ENCODE results near the gene CDH5.
"Not testable (repeated sequence)": the region's sequence is repeated elsewhere in the genome, so short reads cannot be mapped to it uniquely, and the experiment has no call there.

Gene CDH5

DNA sequence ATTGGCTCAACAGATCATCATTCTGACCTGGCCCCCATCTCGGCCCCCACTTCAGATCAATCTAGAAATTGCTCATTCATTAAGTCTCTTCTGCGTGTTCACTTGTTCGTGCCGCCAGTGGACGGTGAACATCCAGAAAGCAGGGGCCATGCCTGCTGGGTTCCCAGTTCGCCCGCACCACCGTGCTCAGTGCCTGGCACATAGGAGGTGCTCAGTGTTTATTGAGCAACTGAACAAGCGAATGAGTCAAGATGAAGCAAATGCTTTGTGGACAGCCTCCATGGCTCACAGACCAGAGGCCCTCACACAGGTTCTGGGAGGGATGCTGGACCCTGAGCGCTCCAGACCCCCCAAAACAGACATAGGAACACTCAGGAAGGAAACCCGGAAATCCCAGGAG, 74.5 kb downstream of the CDH5 start:
- no peak for DNase-seq

DNA sequence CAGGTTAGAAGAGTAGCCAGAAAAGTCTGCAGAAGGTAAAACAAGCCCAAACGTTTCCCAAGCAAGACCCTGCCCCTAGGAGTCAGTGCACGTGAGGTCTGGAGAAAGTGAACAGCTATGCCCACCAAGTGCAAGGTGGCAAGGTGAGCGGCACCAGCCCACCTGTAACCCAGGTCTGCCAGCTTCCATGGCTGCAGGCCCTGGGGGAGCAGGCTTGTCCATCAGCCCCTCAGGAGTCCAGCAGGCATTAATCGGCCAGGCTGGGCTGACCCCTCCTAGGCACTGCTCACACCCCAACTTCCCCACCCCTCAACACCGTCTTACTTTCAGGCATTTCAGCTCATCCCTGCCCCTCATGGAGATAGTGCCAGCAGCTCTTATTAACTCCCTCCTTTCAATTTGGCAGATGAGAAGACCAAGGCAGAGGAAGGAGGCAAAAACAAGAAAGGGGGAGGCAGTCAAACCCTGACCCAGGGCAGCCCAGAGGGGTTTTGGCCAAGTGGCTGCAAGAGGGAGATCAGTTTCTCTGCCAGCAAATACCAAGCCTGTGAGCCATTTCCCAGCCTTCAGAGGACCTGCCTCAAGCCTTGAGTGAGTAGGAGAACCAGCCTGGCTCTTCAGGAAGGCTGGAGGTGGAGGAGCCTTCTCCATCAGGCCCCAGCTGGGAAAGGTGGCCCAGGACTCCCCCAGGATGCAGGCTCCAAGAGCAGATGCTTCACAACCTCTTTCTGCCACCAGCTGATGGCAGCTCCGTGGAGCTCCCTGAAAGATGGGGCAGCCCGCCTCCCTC, 75.3 kb downstream of the CDH5 start:
- no peak for DNase-seq

DNA sequence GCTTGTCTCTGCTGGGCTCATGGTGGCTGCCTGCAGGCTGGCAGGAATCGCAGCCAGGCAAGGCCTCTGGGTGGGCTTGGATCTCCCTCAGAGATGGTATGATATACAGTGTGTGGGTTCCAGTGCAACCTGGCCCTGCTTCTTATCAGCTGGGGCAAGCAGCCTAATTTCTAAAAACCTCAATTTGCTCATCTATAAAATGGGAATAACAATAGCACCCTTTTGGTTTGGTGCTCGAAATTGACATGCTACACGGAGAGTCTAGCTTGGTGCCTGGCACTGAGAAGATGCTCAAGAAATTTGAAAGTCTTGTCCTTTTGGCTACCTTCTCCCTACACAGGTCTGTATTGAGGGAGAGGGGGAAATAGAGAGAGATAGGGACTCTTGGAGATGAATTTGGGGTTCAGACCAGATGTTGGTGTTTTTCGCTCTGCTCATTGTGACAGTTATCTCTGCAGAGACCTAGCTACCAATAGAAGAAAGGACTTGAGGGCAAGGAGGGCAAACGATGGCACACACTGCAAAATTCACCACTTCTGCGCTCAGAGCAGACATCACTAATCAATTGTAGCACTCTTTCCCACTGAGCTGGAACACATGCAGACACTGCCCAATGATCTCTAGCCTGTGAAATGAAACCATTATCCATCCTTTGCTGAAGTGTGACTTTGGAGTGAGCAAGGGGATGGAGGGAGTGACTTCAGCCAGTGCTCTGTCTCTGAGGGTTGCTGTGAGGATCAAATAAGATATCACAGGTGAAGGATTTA, 76.2 kb downstream of the CDH5 start:
- no peak for DNase-seq

DNA sequence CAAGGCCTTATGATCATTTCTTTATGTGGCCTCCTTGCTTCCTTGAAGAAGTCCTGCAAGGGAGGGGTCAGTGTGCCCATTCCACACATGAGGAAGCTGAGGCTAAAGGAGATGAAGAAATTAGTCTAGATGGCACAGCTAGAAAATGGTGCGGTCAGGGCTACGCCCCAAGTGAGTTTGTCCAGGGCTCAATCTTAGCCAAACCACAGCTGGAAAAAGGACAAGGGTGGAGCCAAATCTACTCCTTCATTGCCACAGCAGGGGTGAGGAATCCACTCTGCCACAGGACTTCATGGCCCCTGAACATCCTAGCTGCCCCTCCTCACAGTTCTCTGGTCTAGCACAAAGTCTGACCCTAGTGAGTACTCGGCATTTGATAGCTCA, 76.8 kb downstream of the CDH5 start:
- no peak for DNase-seq

DNA sequence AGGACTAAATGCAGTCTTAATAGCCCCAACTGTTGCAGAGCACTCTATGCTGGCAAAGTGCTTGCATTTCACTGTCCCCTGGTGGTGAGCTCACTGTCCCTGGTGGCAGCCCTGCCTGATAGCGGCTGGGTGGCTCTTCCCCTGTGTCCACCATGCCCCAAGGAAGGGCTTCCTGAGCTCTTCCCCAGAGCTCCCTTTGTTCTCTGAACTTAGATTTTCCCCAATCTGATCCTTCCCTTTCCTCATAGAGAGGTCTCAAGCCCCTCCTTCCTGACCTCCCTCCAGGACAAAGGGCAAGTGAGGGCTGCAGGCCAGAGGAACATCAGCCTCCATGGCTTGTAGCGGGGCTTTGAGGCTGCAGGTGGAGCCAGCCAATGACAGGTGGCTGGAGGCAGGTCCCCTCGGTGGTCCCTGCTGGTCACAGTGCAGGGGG, 77.6 kb downstream of the CDH5 start:
- no peak for DNase-seq

DNA sequence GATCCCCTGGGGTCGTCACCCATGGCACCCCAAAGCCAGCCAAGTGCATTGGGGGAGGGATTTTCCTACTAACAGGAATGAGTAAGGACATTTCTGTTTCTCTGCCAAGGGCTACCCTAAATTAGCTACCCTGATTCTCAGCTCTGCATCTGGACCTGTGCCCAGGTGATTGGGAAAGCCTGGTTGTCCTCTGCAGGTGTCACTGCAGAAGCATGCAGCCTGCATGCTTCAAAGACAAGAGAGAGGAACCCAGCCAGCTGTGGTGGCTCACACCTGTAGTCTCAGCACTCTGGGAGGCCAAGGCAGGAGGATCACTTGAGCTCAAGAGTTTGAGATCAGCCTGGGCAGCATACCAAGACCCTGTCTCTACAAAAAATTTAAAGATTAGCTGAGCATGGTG, 80.2 kb downstream of the CDH5 start:
- no peak for DNase-seq

DNA sequence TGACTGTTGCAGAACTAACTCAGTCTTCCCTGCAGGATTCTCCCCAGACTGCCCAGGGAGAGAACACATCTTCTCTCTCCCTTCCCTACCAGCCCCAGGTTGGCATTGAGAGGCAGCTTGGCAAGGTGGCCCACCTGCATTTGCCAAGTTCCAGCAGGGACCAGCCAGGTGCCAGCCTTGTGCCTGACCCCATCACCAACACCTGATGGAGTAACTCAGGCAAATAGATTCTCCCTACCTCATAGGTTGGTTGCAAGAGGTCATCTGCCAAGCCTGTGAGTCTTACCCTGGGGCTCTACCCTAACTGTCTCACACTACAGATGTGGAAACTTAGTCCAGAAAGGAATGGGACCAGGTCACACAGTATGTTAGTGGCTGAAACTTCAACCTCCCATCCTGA, 81.0 kb downstream of the CDH5 start:
- DNase-seq, result no peak

DNA sequence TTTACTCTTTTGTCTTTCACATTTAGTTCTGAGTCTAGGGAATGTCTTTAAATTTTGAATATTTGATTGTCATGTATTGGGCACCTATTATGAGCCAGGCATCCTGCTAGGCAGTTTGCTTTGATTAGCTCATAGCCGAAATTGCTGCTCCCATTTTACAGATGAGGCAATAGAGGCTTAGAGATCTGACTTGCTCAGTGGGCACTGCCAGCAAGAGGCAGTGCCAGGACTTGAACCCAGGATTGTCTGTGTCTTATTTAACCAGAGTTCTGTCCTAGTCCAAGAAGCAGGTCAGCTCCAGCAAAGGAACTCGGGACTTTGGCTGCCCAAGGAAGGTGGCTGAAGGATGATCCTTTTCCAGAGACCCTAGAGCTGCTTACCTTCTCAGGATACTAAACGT, 85.1 kb downstream of the CDH5 start:
- no peak for DNase-seq

DNA sequence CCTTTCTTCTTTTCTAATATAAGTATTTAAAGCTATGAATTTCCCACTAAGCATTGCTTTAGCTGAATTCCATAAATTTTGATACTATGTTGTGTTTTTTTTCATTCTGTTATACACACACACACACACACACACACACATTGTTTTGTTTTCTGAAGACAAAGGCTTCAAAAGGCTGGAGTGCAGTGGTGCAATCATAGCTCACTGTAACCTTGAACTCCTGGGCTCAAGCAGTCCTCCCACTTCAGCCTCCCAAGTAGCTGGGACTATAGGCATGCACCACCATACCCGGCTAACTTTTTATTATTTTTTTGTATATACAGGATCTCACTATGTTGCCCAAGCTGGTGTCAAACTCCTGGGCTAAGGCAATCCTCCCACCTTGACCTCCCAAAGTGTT, 86.7 kb downstream of the CDH5 start:
- DNase-seq, result not testable (repeated sequence)
